Heart left ventricle (tissue), 13 donors: ENCODE measurements around the gene C12orf57.

Source experiments
- CTCF ChIP-seq, 12 donors: fragments of 200-600 bp; sonication (generic) in 4 of 12; IDR thresholded peaks; one replicate each; pipeline versions ENCODE4 v1.5.0 to v1.8.0; 2018 to 2022; ENCODE audit warnings: antibody characterized with exemption in 12 of 12, mild to moderate bottlenecking in 5 of 12
- POLR2A ChIP-seq, 2 donors: fragments of 450-650 bp; IDR thresholded peaks; one replicate each; pipeline ENCODE4 v1.6.1; 2017; ENCODE audit warnings: antibody characterized with exemption in 2 of 2, mild to moderate bottlenecking in 2 of 2, moderate library complexity in 2 of 2
- donor health status: ischemic (EF 13 %, LVEDD 7.1; RV severe dilation, severe dysfunction).
- donor health status: DM: no; HTN: yes; CAD: no.
- donor health status: DM: no; HTN: no; CAD: no.
- donor health status: ischemic (EF 25% LVEDD 6.9; RV normal size, moderate dysfunction).
- donor health status: ischemic (EF 25% LVEDD 5.7; RV mildly dilated, moderate dysfunction).
- donor health status: ischemic (EF 35%, LVEDD 5.7; RV mildly dilated, moderate dysfunction).
- donor health status: nonischemic (EF 11% LVEDD 7.7; RV severe dilation, severe dysfunction).
- donor health status: DM: yes; HTN: yes; CAD: no.
- donor health status: PGD.
- donor health status: ischemic (EF 29% LVEDD 5.4; RV normal size, mild dysfunction).
- donor health status: nonischemic (EF 23%, LVEDD 6.1; RV moderate dilation, normal function).

GRCh38 chr12:6903722-6904121 lies 40.1 kb upstream of the C12orf57 start:
- TF ChIP-seq CTCF (IDR thresholded peaks at IDR 0.05) (no peak), POLR2A (IDR thresholded peaks at IDR 0.05) (no peak)
